Vagina (tissue), 2 donors: Measurements from ENCODE around the gene OR10T2.

Experiments
- POLR2A ChIP-seq, 2 donors: fragments of 450-650 bp; IDR thresholded peaks; one replicate each; pipeline ENCODE4 v1.6.1; 2017; ENCODE audit warnings: antibody characterized with exemption in 2 of 2, mild to moderate bottlenecking in 2 of 2, moderate library complexity in 2 of 2
- TF ChIP-seq, protein P1 (sequence below), 3 experiments: fragments of 450-650 bp in 2 of 3; fragments of 200-600 bp in 1 of 3; sonication (generic) in 1 of 3; IDR thresholded peaks; one replicate each; pipeline ENCODE4 v1.5.1; 2017 to 2019; ENCODE audit warnings: antibody characterized with exemption in 3 of 3, mild to moderate bottlenecking in 2 of 3, moderate library complexity in 2 of 3

DNA sequence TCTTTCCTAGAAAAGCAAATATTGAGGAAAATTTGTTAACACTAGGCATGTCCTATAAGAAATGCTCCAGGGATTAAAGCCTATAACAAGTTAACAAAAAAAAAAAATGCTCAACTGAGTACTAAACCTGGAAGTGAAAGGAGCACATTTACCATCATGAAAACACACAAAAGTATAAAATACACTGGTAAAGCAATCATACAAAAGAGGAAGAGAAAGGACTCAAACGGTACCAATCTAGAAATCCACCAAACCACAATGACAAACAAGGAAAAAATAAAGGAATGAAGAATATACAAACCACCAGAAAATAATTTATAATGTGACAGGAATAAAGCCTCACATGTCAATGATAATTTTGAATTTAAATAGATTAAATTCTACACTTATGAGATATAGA, 24.4 kb downstream of the OR10T2 start:
- TF ChIP-seq POLR2A (IDR thresholded peaks at IDR 0.05) = no peak
- TF ChIP-seq, protein P1, sequence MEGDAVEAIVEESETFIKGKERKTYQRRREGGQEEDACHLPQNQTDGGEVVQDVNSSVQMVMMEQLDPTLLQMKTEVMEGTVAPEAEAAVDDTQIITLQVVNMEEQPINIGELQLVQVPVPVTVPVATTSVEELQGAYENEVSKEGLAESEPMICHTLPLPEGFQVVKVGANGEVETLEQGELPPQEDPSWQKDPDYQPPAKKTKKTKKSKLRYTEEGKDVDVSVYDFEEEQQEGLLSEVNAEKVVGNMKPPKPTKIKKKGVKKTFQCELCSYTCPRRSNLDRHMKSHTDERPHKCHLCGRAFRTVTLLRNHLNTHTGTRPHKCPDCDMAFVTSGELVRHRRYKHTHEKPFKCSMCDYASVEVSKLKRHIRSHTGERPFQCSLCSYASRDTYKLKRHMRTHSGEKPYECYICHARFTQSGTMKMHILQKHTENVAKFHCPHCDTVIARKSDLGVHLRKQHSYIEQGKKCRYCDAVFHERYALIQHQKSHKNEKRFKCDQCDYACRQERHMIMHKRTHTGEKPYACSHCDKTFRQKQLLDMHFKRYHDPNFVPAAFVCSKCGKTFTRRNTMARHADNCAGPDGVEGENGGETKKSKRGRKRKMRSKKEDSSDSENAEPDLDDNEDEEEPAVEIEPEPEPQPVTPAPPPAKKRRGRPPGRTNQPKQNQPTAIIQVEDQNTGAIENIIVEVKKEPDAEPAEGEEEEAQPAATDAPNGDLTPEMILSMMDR (IDR thresholded peaks at IDR 0.05) = no peak
